Body of pancreas (tissue), 4 donors: ENCODE results near the gene UBAC2.

Source experiments
- CTCF ChIP-seq, 7 experiments: fragments of 450-650 bp in 4 of 7; fragments of 200-600 bp in 3 of 7; sonication (generic) in 3 of 7; IDR thresholded peaks; one replicate each; pipeline ENCODE4 v1.5.1; 2016 to 2019; ENCODE audit warnings: antibody characterized with exemption in 7 of 7
- POLR2A ChIP-seq, 3 donors: fragments of 450-650 bp; IDR thresholded peaks; one replicate each; pipeline ENCODE4 v1.6.1; 2016; ENCODE audit warnings: antibody characterized with exemption in 3 of 3, mild to moderate bottlenecking in 2 of 3

- TF ChIP-seq CTCF (IDR thresholded peaks at IDR 0.05) (no peak), POLR2A (IDR thresholded peaks at IDR 0.05) (no peak)
Measured at GRCh38 chr13:99214232-99214631, 13.6 kb downstream of the UBAC2 start.
